ENCODE results near the gene TMEM182.

Gene TMEM182

GRCh38 chr2:102726128-102727087 lies 35.4 kb upstream of the TMEM182 start:
- no peak for TF ChIP-seq CTCF (IDR thresholded peaks at IDR 0.05; ENCODE audit: unreplicated experiment in 3 of 3)
- H3K4me3 Mint-ChIP-seq: no peak overlapping the region
- no peaks in the 10 kb centered on the region for H3K9me3 Mint-ChIP-seq
- H3K27ac Mint-ChIP-seq: no peak overlapping the region
- H3K36me3 Mint-ChIP-seq (ENCODE audit: low read depth): peaks cover 76% of the 10 kb centered on the region
- H3K4me1 Mint-ChIP-seq: no peaks in the 10 kb centered on the region
- no peaks in the 10 kb centered on the region for H3K27me3 Mint-ChIP-seq (ENCODE audit: low read depth)

GRCh38 chr2:102735416-102736109 lies 26.3 kb upstream of the TMEM182 start:
- Mint-ChIP-seq H3K36me3 (ENCODE audit: low read depth) (peaks cover 13% of the 10 kb centered on the region), H3K9me3 (no peaks in the 10 kb centered on the region), H3K27me3 (ENCODE audit: low read depth) (no peaks in the 10 kb centered on the region), H3K4me1 (peaks cover 26% of the 10 kb centered on the region), H3K4me3 (peak overlapping the region; percentile 90 to 96 (median 96)), H3K27ac (peak overlapping the region in 2 of 3 experiments; percentile 64 to 67)
- no peak for TF ChIP-seq CTCF (IDR thresholded peaks at IDR 0.05; ENCODE audit: unreplicated experiment in 3 of 3)

GRCh38 chr2:102736110-102736409 lies 25.8 kb upstream of the TMEM182 start:
- H3K27me3 Mint-ChIP-seq (ENCODE audit: low read depth): no peaks in the 10 kb centered on the region
- peaks cover 3% of the 10 kb centered on the region for H3K9me3 Mint-ChIP-seq
- H3K36me3 Mint-ChIP-seq (ENCODE audit: low read depth): peaks cover 9% of the 10 kb centered on the region
- TF ChIP-seq CTCF (IDR thresholded peaks at IDR 0.05; ENCODE audit: unreplicated experiment in 3 of 3): no peak
- H3K27ac Mint-ChIP-seq: peak overlapping the region; percentile 35 to 64 (median 44)
- peak overlapping the region; percentile 90 to 96 (median 96) for H3K4me3 Mint-ChIP-seq
- peaks cover 26% of the 10 kb centered on the region for H3K4me1 Mint-ChIP-seq

GRCh38 chr2:102736410-102737409 lies 25.1 kb upstream of the TMEM182 start:
- Mint-ChIP-seq H3K27me3 (ENCODE audit: low read depth) (no peaks in the 10 kb centered on the region), H3K4me1 (peaks cover 26% of the 10 kb centered on the region), H3K4me3 (peak overlapping the region; percentile 90 to 96 (median 96)), H3K9me3 (peaks cover 5% of the 10 kb centered on the region), H3K27ac (peak overlapping the region; percentile 50 to 82 (median 64)), H3K36me3 (ENCODE audit: low read depth) (peaks cover 2% of the 10 kb centered on the region)
- TF ChIP-seq CTCF (IDR thresholded peaks at IDR 0.05; ENCODE audit: unreplicated experiment in 3 of 3): peak in 1 of 3 experiments; percentile 19

GRCh38 chr2:102737431-102737830 lies 24.4 kb upstream of the TMEM182 start:
- peak overlapping the region in 2 of 3 experiments; percentile 50 to 64 for H3K27ac Mint-ChIP-seq
- peak overlapping the region; percentile 90 to 96 (median 96) for H3K4me3 Mint-ChIP-seq
- H3K27me3 Mint-ChIP-seq (ENCODE audit: low read depth): no peaks in the 10 kb centered on the region
- no peaks in the 10 kb centered on the region for H3K36me3 Mint-ChIP-seq (ENCODE audit: low read depth)
- no peak for TF ChIP-seq CTCF (IDR thresholded peaks at IDR 0.05; ENCODE audit: unreplicated experiment in 3 of 3)
- H3K4me1 Mint-ChIP-seq: peaks cover 26% of the 10 kb centered on the region
- H3K9me3 Mint-ChIP-seq: peaks cover 6% of the 10 kb centered on the region
